ENCODE results near the gene APOBEC3H.

- TF ChIP-seq POLR2A (IDR thresholded peaks at IDR 0.05) (no peak), POLR2AphosphoS5 (IDR thresholded peaks at IDR 0.05) (no peak), CTCF (IDR thresholded peaks at IDR 0.05) (no peak)
Observed at GRCh38 chr22:39081016-39081415, 16.0 kb upstream of the APOBEC3H start.
